ENCODE results near the gene TULP4.
"Not testable (repeated sequence)": the region's sequence is repeated elsewhere in the genome, so short reads cannot be mapped to it uniquely, and the experiment has no call there.

The TULP4 gene

DNA sequence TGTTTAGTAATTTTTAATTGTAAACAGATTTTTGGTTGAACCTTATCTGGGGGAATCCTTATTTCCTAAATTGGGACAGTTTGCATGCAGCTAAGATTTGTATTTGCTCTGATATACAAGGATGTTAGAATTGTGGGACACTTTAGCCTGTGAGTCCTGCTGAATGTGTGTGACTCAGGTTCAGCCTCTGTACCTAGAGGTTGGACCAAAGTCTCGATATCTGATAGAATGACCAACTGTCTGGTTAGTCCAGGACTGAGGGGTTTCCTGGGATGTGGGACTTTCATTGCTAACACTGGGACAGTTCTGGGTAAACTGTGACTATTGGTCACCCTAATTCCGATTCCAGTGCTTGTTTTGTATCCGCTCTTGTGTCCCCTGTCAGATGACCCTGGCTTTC is 20.2 kb upstream of the TULP4 start:
- ChIA-PET CTCF (no interaction called here), POLR2A (no interaction called here)
- DNase-seq (ENCODE audit: extremely low spot score), result no peak
- TF ChIP-seq, protein P1, sequence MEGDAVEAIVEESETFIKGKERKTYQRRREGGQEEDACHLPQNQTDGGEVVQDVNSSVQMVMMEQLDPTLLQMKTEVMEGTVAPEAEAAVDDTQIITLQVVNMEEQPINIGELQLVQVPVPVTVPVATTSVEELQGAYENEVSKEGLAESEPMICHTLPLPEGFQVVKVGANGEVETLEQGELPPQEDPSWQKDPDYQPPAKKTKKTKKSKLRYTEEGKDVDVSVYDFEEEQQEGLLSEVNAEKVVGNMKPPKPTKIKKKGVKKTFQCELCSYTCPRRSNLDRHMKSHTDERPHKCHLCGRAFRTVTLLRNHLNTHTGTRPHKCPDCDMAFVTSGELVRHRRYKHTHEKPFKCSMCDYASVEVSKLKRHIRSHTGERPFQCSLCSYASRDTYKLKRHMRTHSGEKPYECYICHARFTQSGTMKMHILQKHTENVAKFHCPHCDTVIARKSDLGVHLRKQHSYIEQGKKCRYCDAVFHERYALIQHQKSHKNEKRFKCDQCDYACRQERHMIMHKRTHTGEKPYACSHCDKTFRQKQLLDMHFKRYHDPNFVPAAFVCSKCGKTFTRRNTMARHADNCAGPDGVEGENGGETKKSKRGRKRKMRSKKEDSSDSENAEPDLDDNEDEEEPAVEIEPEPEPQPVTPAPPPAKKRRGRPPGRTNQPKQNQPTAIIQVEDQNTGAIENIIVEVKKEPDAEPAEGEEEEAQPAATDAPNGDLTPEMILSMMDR (IDR thresholded peaks at IDR 0.05; ENCODE audit: control extremely low read depth, extremely low read depth, low read depth, missing control alignments), result no peak

DNA sequence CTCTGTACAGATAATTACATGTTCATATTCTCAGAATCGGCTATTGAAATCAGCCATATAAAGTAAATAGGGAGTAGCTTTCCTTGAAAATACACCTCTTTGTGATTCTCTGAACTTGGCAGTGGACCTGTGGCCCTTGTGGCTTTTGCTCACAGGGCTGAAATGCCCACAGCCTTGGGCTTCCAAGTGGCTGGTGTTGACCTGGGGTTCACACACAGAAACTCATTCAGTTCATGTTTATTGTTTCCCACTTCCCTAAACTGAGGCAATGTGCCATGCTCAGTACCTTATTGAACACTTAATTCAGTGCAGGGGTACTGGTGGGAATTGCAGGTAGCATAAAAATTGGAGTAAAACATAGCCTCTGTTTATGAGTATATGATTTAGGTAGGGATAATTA is 19.1 kb upstream of the TULP4 start:
- TF ChIP-seq, protein P1 (IDR thresholded peaks at IDR 0.05; ENCODE audit: control extremely low read depth, extremely low read depth, low read depth, missing control alignments), result no peak
- no peak for DNase-seq (ENCODE audit: extremely low spot score)
- CTCF ChIA-PET, result no interaction called here
- POLR2A ChIA-PET, result no interaction called here

DNA sequence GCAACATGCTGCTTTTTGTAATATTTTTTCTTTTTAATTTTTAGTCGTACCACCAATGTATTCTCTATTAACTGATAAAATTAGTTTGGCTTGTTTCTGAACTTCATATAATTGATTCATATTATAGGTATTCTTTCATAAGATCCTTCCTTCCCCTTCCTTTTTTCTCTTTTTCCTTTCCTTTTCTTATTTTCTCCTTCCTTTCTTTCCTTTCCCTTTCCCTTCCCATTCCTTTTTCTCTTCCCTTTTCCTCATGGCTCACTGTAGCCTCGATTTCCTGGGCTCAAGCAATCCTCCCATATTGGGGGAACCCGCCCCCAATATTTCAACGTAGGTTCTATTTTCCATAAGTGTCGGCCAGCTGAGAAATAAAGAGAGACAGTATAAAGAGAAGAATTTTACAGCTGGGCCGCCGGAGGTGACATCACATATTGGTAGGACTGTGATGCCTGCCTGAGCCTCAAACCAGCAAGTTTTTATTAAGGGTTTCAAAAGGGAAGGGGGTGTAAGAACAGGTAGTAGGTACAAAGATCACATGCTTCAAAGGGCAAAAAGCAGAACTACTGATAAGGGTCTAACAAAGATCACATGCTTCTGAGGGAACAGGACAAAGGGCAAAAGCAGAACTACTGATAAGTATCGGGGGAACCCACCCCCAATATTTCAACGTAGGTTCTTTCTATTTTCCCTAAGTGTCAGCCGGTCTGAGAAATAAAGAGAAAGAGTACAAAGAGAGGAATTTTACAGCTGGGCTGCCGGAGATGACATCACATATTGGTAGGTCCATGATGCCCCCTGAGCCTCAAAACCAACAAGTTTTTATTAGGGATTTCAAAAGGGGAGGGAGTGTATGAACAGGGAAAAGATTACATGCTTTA is 16.1 kb upstream of the TULP4 start:
- POLR2A ChIA-PET; CTCF ChIA-PET; DNase-seq (ENCODE audit: extremely low spot score): not testable (repeated sequence)

DNA sequence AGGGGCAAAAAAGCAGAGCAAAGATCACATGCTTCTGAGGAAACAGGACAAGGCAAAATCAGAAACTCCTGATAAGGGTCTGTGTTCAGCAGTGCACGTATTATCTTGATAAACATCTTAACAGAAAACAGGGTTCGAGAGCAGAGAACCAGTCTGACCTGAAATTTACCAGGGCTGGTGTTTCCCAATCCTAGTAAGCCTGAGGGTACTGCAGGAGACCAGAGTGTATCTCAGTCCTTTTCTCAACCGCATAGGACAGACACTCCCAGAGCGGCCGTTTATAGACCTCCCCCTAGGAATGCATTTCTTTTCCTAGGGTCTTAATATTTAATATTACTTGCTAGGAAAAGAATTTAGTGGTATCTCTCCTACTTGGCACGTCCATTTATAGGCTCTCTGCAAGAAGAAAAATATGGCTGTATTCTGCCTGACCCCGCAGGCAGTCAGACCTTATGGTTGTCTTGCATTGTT is 15.4 kb upstream of the TULP4 start:
- CTCF ChIA-PET; POLR2A ChIA-PET; DNase-seq (ENCODE audit: extremely low spot score): not testable (repeated sequence)

DNA sequence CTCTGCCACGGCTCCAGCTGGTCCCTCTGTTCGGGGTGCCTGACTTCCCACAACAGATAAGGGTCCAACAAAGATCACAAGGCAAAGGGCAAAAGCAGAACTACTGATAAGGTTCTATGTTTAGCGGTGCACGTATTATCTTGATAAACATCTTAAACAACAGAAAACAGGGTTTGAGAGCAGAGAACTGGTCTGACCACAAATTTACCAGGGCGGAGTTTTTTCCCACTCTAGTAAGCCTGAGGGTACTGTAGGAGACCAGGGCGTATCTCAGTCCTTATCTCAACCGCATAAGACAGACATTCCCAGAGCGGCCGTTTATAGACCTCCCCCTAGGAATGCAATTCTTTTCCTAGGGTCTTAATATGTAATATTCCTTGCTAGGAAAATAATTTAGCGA is 14.6 kb upstream of the TULP4 start:
- CTCF ChIA-PET; POLR2A ChIA-PET; DNase-seq (ENCODE audit: extremely low spot score): not testable (repeated sequence)

DNA sequence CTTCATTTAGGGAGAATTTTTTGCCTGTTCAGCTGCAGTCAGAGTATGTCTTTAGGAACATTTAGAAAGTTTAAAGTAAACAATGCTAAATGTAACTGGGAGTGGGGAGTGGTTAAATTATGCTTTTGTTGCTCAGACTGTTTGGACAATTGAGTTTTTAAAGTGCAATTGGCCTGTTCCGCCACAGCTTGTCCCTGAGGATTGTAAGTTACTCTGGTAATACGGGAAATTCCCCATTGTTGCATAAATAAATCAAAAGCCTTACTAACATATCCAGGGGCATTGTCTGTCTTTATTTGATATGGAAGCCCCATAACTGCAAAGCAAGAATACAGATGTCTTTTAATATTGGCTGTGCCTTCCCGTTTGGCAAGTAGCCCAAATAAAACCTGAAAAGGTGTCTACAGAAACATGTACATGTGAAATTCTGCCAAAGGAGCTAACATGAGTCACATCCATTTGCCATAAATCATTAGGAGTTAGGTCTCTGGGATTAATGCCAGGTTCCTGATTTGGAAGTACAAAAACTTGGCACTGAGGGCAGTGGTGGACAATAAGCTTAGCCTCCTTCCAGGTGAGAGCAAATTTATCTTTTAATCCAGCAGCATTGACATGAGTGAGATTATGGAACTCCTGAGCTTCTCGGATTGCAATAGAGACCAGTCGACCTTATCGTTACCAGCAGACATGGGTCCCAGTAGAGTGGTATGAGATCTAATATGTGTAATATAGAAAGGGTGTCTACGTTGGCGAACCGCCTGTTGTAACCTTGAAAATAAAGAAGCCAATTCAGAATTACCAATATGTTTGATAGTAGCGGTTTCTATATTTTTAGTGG is 11.7 kb upstream of the TULP4 start:
- POLR2A ChIA-PET; DNase-seq (ENCODE audit: extremely low spot score): not testable (repeated sequence)
- CTCF ChIA-PET, result interaction anchor here (1.0 to 1.2 kb wide), 2 partner anchors 19 to 86 kb away, joined by 3 read pairs; no protein-coding TSS in a partner anchor

DNA sequence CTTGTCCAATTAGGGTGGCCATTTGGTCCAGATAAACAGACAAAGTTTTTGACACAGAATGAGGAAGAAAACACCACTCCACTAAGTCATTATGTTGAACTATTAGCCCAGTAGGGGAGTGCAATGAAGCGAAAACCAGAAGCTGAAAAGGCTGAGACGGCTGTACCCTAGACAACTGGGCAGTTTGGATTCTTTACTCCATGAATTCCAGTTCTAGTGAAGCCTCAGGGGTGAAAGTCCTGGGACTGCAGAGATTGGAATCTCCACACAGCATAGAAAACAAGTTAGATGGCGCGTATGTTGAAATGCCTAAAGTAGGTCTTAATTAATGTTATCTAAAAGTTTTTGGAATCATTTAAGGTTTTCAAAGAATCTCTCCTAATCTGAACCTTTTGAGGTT is 10.7 kb upstream of the TULP4 start:
- POLR2A ChIA-PET; DNase-seq (ENCODE audit: extremely low spot score): not testable (repeated sequence)
- CTCF ChIA-PET, result interaction anchor here (1.2 kb wide), 1 partner anchor 20 kb away, joined by 3 read pairs; no protein-coding TSS in a partner anchor

DNA sequence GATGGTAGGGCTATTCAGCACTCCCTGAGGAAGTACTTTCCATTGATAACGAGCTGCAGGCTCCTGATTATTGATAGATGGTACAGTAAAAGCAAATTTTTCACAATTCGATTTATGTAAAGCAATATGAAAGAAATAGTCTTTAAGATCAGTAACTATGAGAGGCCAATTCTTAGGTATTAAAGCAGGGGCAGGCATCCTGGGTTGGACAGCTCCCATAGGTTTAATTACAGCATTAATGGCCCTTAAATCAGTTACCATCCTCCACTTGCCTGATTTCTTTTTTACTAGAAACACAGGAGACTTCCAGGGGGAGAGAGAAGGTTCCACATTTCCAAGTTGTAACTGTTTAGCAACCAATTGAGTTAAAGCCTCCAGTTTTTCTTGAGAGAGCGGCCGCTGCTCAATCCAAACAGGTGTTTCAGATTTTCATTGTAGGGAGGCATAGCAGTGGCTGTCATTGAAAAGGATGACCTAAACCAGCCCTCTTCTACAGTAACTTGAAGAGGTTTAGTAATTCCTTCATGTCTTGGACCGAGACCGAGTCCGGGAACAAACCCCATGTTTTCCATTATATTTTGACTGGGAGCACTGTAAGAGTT is 10.0 kb upstream of the TULP4 start:
- POLR2A ChIA-PET; CTCF ChIA-PET; DNase-seq (ENCODE audit: extremely low spot score): not testable (repeated sequence)

DNA sequence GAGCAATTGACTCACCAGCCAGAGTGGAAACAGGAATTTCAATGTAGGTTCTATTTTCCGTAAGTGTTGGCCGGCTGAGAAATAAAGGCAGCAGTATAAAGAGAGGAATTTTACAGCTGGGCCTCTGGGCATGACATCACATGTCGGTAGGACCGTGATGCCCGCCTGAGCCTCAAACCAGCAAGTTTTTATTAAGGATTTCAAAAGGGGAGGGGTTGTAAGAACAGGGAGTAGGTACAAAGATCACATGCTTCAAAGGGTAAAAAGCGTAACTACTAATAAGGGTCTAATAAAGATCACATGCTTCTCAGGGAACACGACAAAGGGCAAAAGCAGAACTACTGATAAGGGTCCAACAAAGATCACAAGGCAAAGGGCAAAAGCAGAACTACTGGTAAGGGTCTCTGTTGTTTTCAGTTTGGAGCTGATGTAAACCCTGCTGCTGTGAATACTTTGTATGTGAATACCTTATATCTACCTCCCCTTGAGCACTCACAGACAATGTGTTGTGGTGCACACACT is 9.0 kb upstream of the TULP4 start:
- no peak for DNase-seq (ENCODE audit: extremely low spot score)
- POLR2A ChIA-PET, result no interaction called here
- TF ChIP-seq, protein P1 (IDR thresholded peaks at IDR 0.05; ENCODE audit: control extremely low read depth, extremely low read depth, low read depth, missing control alignments), result no peak
- CTCF ChIA-PET, result no interaction called here

Measured in GM10248 (cell line).